HepG2 (cell line): Measurements from ENCODE around the gene FOXA1. TPM values are rescaled to one million over a fixed set of nuclear protein-coding genes. Genes with fewer than 3 reads are reported as not detected.

ENCODE experiments used
- CC2D1A ChIP-seq: sonication (generic); formaldehyde crosslinking; IDR thresholded peaks from 2 replicates; pipeline ENCODE4 v1.8.1; 2023; ENCODE audit warnings: mild to moderate bottlenecking, missing genetic modification reagents
- CHD4 ChIP-seq: fragments of 200-600 bp; sonication (generic); IDR thresholded peaks from 2 replicates; pipeline ENCODE4 v1.7.0; 2017; ENCODE audit warnings: mild to moderate bottlenecking, low read length, borderline replicate concordance
- FOXA3 ChIP-seq: IDR thresholded peaks from 2 replicates; pipeline ENCODE4 v1.6.1; 2016; ENCODE audit warnings: missing genetic modification reagents, missing compliant biosample characterization
- FOXC1 ChIP-seq: sonication (generic); formaldehyde crosslinking; IDR thresholded peaks from 2 replicates; pipeline ENCODE4 v1.8.0; 2022; ENCODE audit warnings: mild to moderate bottlenecking, missing genetic modification reagents, borderline replicate concordance
- HOXA3 ChIP-seq: sonication (generic); formaldehyde crosslinking; IDR thresholded peaks from 2 replicates; pipeline ENCODE4 v1.5.0; 2020; ENCODE audit warnings: missing genetic modification reagents
- MBNL3 ChIP-seq: fragments of 250-450 bp; sonication (Bioruptor Pico); conservative IDR thresholded peaks from 2 replicates; pipeline ENCODE4 v1.8.0; 2022; ENCODE audit warnings: mild to moderate bottlenecking, inconsistent platforms
- MEIS1 ChIP-seq: sonication (generic); formaldehyde crosslinking; IDR thresholded peaks from 2 replicates; pipeline ENCODE4 v1.9.0; 2021; ENCODE audit warnings: mild to moderate bottlenecking, missing genetic modification reagents, moderate library complexity, borderline replicate concordance
- NFKB2 ChIP-seq: sonication (generic); formaldehyde crosslinking; IDR thresholded peaks from 2 replicates; pipeline ENCODE4 v1.4.0; 2020; ENCODE audit warnings: missing genetic modification reagents, borderline replicate concordance
- NR1H2 ChIP-seq: sonication (generic); formaldehyde crosslinking; IDR thresholded peaks from 2 replicates; pipeline ENCODE4 v1.8.1; 2022; ENCODE audit warnings: low read depth, missing genetic modification reagents, borderline replicate concordance
- POLR2G ChIP-seq: fragments of 200-400 bp; formaldehyde crosslinking; IDR thresholded peaks from 2 replicates; pipeline ENCODE4 v1.6.1; 2018; ENCODE audit warnings: mild to moderate bottlenecking, low read depth, low read length, moderate library complexity
- SATB2 ChIP-seq: sonication (generic); formaldehyde crosslinking; IDR thresholded peaks from 2 replicates; pipeline ENCODE4 v1.5.0; 2020; ENCODE audit warnings: missing genetic modification reagents
- ZNF383 ChIP-seq: sonication (generic); formaldehyde crosslinking; IDR thresholded peaks from 2 replicates; pipeline ENCODE4 v1.4.0; 2020; ENCODE audit warnings: missing genetic modification reagents, mild to moderate bottlenecking, borderline replicate concordance
- ZNF496 ChIP-seq: sonication (generic); formaldehyde crosslinking; IDR thresholded peaks from 2 replicates; pipeline ENCODE4 v1.8.1; 2023; ENCODE audit warnings: mild to moderate bottlenecking, moderate library complexity, missing genetic modification reagents; ENCODE audit not compliant: insufficient replicate concordance
- polyA plus RNA-seq, 8 experiments: library from polyadenylated mRNA; depleted of rRNA in 3 of 8; stranded (reverse) in 7 of 8; unstranded in 1 of 8; fragments of >200 nt; fragmentation: Illumina TruSeq in 4 of 8; extraction: Trizol in 4 of 8; gene quantifications; 2 replicates each; pipeline versions ENCODE4 v1.2.1 to v1.2.3, GENCODE V29; 2011 to 2016; ENCODE audit warnings: low read depth in 4 of 8, missing spikeins in 1 of 8, mixed read lengths in 1 of 8; ENCODE audit not compliant: insufficient read depth in 1 of 8
- total RNA-seq, 5 experiments: library from RNA; depleted of rRNA; stranded (reverse); fragments of >200 nt; fragmentation: Illumina TruSeq; extraction: Trizol; gene quantifications; 2 replicates each; pipeline ENCODE4 v1.2.3, GENCODE V29; 2016; ENCODE audit warnings: low read depth in 1 of 5
- TF ChIP-seq, protein P1 (sequence below): sonication (generic); formaldehyde crosslinking; IDR thresholded peaks from 2 replicates; pipeline ENCODE4 v1.5.0; 2020; ENCODE audit warnings: mild to moderate bottlenecking, missing genetic modification reagents, borderline replicate concordance
- TF ChIP-seq, protein P2 (sequence below): sonication (generic); formaldehyde crosslinking; IDR thresholded peaks from 2 replicates; pipeline ENCODE4 v1.4.0; 2020; ENCODE audit warnings: mild to moderate bottlenecking, low read depth, missing genetic modification reagents
- TF ChIP-seq, protein P3 (sequence below): IDR thresholded peaks from 2 replicates; pipeline ENCODE4 v1.6.1; 2012; ENCODE audit warnings: low read depth, low read length, improper control_type of control experiment
- TF ChIP-seq, protein P4 (sequence below): sonication (generic); formaldehyde crosslinking; IDR thresholded peaks from 2 replicates; pipeline ENCODE4 v1.4.0; 2020; ENCODE audit warnings: missing genetic modification reagents, borderline replicate concordance

Gene FOXA1
- total and polyA plus RNA-seq, 2 of the 13 experiments (the other 11 are each of a cell fraction or from before 2014, with no cell fraction given), result 43.4 to 58.6 TPM

DNA sequence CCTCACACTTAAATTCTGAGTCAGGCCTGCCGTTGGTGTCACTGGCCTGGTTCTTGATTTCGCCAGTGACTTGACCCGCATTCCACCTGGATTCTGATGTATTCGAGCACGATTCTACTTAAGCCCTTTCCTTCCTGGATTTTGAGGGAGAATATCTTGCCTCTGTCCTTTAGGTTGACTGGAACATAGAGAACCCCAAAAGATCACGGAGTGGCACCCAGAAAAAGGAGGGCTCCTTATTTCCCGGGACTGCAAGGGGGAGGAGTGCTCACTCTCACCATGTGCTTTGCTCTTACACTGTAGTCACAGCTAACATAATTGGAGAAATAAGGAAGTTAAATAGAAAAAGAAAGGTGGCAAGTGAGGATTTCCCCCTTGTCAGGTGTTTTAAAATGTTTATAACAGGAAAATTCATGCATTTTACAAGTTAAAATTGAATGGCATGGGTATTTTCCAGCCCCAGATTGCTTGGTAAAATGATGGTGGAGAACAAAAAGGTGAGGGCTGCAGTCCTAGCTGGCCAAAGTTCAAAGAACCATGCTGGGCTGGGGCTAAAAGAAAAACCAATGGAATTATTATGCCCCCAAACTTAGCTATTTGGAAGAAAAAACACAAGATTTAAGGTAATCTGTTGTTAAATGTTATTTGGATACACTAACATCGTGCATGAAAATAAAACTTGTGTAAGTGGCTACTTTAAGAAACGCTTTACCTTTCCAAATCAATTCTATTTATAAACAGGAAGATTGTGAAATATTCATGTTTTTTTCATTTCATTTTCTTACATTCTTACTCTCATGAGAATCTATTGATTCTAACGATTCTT, 8.9 kb downstream of the FOXA1 start (continued):
- TF ChIP-seq ZNF496 (CRISPR knock-in tag) (no peak), MBNL3 (CRISPR knock-in tag) (peak; percentile 37; the same call in 1 of the 2 replicates), CC2D1A (CRISPR knock-in tag) (no peak), ZNF383 (CRISPR knock-in tag) (no peak), CHD4 (0 out of 2 replicates have a peak, but pooled peaks have one; percentile 70), POLR2G (peak; percentile 48; the same call in 1 of the 2 replicates), HOXA3 (CRISPR knock-in tag) (0 out of 2 replicates have a peak, but pooled peaks have one; percentile 30), MEIS1 (no peak), NFKB2 (CRISPR knock-in tag) (no peak), NR1H2 (no peak), FOXA3 (CRISPR knock-in tag) (no peak), FOXC1 (CRISPR knock-in tag) (no peak), SATB2 (0 out of 2 replicates have a peak, but pooled peaks have one; percentile 62)
- TF ChIP-seq, protein P1, sequence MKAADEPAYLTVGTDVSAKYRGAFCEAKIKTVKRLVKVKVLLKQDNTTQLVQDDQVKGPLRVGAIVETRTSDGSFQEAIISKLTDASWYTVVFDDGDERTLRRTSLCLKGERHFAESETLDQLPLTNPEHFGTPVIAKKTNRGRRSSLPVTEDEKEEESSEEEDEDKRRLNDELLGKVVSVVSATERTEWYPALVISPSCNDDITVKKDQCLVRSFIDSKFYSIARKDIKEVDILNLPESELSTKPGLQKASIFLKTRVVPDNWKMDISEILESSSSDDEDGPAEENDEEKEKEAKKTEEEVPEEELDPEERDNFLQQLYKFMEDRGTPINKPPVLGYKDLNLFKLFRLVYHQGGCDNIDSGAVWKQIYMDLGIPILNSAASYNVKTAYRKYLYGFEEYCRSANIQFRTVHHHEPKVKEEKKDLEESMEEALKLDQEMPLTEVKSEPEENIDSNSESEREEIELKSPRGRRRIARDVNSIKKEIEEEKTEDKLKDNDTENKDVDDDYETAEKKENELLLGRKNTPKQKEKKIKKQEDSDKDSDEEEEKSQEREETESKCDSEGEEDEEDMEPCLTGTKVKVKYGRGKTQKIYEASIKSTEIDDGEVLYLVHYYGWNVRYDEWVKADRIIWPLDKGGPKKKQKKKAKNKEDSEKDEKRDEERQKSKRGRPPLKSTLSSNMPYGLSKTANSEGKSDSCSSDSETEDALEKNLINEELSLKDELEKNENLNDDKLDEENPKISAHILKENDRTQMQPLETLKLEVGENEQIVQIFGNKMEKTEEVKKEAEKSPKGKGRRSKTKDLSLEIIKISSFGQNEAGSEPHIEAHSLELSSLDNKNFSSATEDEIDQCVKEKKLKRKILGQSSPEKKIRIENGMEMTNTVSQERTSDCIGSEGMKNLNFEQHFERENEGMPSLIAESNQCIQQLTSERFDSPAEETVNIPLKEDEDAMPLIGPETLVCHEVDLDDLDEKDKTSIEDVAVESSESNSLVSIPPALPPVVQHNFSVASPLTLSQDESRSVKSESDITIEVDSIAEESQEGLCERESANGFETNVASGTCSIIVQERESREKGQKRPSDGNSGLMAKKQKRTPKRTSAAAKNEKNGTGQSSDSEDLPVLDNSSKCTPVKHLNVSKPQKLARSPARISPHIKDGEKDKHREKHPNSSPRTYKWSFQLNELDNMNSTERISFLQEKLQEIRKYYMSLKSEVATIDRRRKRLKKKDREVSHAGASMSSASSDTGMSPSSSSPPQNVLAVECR (CRISPR knock-in tag), result no peak
- TF ChIP-seq, protein P2, sequence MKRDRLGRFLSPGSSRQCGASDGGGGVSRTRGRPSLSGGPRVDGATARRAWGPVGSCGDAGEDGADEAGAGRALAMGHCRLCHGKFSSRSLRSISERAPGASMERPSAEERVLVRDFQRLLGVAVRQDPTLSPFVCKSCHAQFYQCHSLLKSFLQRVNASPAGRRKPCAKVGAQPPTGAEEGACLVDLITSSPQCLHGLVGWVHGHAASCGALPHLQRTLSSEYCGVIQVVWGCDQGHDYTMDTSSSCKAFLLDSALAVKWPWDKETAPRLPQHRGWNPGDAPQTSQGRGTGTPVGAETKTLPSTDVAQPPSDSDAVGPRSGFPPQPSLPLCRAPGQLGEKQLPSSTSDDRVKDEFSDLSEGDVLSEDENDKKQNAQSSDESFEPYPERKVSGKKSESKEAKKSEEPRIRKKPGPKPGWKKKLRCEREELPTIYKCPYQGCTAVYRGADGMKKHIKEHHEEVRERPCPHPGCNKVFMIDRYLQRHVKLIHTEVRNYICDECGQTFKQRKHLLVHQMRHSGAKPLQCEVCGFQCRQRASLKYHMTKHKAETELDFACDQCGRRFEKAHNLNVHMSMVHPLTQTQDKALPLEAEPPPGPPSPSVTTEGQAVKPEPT, result no peak
- TF ChIP-seq, protein P3, sequence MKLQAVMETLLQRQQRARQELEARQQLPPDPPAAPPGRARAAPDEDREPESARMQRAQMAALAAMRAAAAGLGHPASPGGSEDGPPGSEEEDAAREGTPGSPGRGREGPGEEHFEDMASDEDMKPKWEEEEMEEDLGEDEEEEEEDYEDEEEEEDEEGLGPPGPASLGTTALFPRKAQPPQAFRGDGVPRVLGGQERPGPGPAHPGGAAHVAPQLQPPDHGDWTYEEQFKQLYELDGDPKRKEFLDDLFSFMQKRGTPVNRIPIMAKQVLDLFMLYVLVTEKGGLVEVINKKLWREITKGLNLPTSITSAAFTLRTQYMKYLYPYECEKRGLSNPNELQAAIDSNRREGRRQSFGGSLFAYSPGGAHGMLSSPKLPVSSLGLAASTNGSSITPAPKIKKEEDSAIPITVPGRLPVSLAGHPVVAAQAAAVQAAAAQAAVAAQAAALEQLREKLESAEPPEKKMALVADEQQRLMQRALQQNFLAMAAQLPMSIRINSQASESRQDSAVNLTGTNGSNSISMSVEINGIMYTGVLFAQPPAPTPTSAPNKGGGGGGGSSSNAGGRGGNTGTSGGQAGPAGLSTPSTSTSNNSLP, result no peak
- TF ChIP-seq, protein P4, sequence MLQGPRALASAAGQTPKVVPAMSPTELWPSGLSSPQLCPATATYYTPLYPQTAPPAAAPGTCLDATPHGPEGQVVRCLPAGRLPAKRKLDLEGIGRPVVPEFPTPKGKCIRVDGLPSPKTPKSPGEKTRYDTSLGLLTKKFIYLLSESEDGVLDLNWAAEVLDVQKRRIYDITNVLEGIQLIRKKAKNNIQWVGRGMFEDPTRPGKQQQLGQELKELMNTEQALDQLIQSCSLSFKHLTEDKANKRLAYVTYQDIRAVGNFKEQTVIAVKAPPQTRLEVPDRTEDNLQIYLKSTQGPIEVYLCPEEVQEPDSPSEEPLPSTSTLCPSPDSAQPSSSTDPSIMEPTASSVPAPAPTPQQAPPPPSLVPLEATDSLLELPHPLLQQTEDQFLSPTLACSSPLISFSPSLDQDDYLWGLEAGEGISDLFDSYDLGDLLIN (CRISPR knock-in tag), result no peak
